T-helper 1 cell treated with Interleukin-12 subunit alpha and Interleukin-12 subunit beta and Interleukin-4 antibody, amounts not matched to agents 30 ng/mL and 1 ng/mL, for 36 hours (primary cell): Measurements from ENCODE around the gene ABCF2. TPM values are rescaled to one million over a fixed set of nuclear protein-coding genes. Genes with fewer than 3 reads are reported as not detected.

Experiments
- intact Hi-C: fragments of 100-400 bp; cut with micrococcal nuclease; formaldehyde crosslinking; loops from one replicate; pipeline ENCODE4 v1.15.1; 2024
- total RNA-seq: library from RNA; stranded (reverse); gene quantifications from 2 replicates; pipeline ENCODE4 v1.2.3, GENCODE V29; 2022

The ABCF2 gene
- total RNA-seq, 1 donor from 2014 or later: 47.8 TPM

GRCh38 chr7:151252961-151253711 is 26.1 kb upstream of the ABCF2 start:
- intact Hi-C loops: no loop called here

- intact Hi-C loops: no loop called here
Observed at GRCh38 chr7:151252561-151252835, 25.5 kb upstream of the ABCF2 start.

- intact Hi-C loops: no loop called here
Observed at GRCh38 chr7:151251689-151252560, 24.9 kb upstream of the ABCF2 start.

GRCh38 chr7:151251328-151251688 is 24.3 kb upstream of the ABCF2 start:
- intact Hi-C loops: no loop called here

GRCh38 chr7:151250181-151251132 is 23.5 kb upstream of the ABCF2 start:
- intact Hi-C loops: no loop called here

- intact Hi-C loops: no loop called here
Observed at GRCh38 chr7:151249732-151250072, 22.7 kb upstream of the ABCF2 start.

GRCh38 chr7:151249034-151249731 is 22.2 kb upstream of the ABCF2 start:
- intact Hi-C loops: no loop called here

GRCh38 chr7:151248346-151249033 is 21.5 kb upstream of the ABCF2 start, which contains the start of gene SMARCD3:
SMARCD3 (minus strand) TSS chr7:151248694; CDS start chr7:151248562, 132 bp downstream.
- intact Hi-C loops: no loop called here

- intact Hi-C loops: no loop called here
Observed at GRCh38 chr7:151247611-151248345, 20.8 kb upstream of the ABCF2 start.

- intact Hi-C loops: no loop called here
Observed at GRCh38 chr7:151246851-151247580, 20.0 kb upstream of the ABCF2 start.

GRCh38 chr7:151246102-151246850 is 19.3 kb upstream of the ABCF2 start:
- intact Hi-C loops: no loop called here

- intact Hi-C loops: loop anchor here (1.0 to 2.0 kb wide), 3 partner anchors 32 to 273 kb away; partner anchors contain the start of gene RHEB
Observed at GRCh38 chr7:151245360-151246101, 18.5 kb upstream of the ABCF2 start.

GRCh38 chr7:151244841-151245346 is 17.9 kb upstream of the ABCF2 start:
- intact Hi-C loops: loop anchor here (1.0 to 2.0 kb wide), 10 partner anchors 13 to 274 kb away; partner anchors contain the start of genes ABCF2, CHPF2 and RHEB

GRCh38 chr7:151244196-151244840 is 17.3 kb upstream of the ABCF2 start:
- intact Hi-C loops: loop anchor here (1.0 to 2.0 kb wide), 9 partner anchors 12 to 274 kb away; partner anchors contain the start of genes ABCF2, CHPF2 and RHEB

GRCh38 chr7:151243408-151244195 is 16.6 kb upstream of the ABCF2 start:
- intact Hi-C loops: loop anchor here (1.0 to 2.0 kb wide), 9 partner anchors 11 to 275 kb away; partner anchors contain the start of genes ABCF2, CHPF2 and RHEB

GRCh38 chr7:151243045-151243349 is 16.0 kb upstream of the ABCF2 start:
- intact Hi-C loops: no loop called here
